ENCODE data around the gene B4GALNT3. TPM values are rescaled to one million over a fixed set of nuclear protein-coding genes. Genes with fewer than 3 reads are reported as not detected.

The B4GALNT3 gene
- total RNA-seq, 3 donors from 2014 or later (not counting 1 experiment from before 2014, with no cell fraction given) = 0.93 to 4.2 TPM; not detected in 1

DNA sequence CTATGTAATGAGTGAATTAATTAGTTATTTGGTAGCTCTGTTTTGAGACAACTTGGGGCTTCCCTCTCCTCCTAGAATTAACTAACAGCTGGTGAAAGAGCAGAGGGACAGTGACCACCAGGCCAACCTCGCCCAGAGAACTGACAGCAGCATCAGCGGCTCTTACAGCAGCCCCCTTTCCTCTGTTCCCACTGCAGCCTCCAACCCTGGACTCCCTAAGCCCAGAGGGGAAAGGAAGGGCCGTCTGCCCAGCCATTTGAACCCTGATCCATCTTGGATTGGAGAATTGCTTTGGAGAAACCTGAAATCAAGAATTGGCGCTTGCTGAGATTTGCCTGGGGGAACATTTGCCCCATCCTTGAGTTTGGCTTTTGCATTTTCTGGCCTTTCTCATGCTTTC, 45.5 kb downstream of the B4GALNT3 start:
- Histone ChIP-seq H3K27ac (ENCODE audit: low read length) (no peak overlapping the region), H3K4me3 (ENCODE audit: low read length) (no peak overlapping the region), H3K4me1 (ENCODE audit: control insufficient read depth, insufficient read depth, low read length) (peaks cover 7% of the 10 kb centered on the region), H3K9me3 (ENCODE audit: control insufficient read depth, insufficient read depth, low read length) (no peaks in the 10 kb centered on the region), H3K27me3 (ENCODE audit: control insufficient read depth, insufficient read depth, low read length) (no peaks in the 10 kb centered on the region), H3K36me3 (ENCODE audit: control insufficient read depth, insufficient read depth, low read length) (no peaks in the 10 kb centered on the region)
- DNase-seq (no peak), ATAC-seq (no peak)
- Mint-ChIP-seq H3K4me3 (no peak overlapping the region), H3K27ac (no peak overlapping the region), H3K9me3 (no peaks in the 10 kb centered on the region), H3K36me3 (no peaks in the 10 kb centered on the region), H3K27me3 (ENCODE audit: low read depth in 2 of 2) (peaks cover 6 to 8% of the 10 kb centered on the region in 2 donors), H3K4me1 (peaks cover 0 to 12% of the 10 kb centered on the region in 2 donors)
- TF ChIP-seq, protein P1, sequence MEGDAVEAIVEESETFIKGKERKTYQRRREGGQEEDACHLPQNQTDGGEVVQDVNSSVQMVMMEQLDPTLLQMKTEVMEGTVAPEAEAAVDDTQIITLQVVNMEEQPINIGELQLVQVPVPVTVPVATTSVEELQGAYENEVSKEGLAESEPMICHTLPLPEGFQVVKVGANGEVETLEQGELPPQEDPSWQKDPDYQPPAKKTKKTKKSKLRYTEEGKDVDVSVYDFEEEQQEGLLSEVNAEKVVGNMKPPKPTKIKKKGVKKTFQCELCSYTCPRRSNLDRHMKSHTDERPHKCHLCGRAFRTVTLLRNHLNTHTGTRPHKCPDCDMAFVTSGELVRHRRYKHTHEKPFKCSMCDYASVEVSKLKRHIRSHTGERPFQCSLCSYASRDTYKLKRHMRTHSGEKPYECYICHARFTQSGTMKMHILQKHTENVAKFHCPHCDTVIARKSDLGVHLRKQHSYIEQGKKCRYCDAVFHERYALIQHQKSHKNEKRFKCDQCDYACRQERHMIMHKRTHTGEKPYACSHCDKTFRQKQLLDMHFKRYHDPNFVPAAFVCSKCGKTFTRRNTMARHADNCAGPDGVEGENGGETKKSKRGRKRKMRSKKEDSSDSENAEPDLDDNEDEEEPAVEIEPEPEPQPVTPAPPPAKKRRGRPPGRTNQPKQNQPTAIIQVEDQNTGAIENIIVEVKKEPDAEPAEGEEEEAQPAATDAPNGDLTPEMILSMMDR (IDR thresholded peaks at IDR 0.05) = no peak
- 87% methylated on average over 4 of the region's 4 CpGs for WGBS (ENCODE audit: insufficient coverage)
- intact Hi-C loops (cut with micrococcal nuclease) = no loop called here

DNA sequence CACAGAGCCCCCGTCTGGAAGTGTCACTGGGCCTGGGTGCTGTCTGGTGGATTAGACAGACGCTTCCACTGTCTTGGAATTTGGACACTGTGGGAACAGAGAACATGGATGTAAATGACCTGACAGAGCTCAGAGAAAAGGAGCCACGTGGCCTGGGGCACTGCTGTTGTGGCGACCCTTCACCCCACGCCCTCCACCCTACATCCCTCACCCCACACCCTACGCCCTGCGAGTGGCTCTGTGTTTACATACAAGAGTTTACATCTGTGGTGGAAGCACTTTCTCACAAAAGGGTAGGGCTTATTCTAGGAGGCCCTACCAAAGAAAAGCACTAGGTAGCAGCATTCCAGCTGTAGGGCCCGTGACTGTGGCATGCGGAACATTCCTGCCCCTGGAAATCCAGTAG, 47.7 kb downstream of the B4GALNT3 start:
- peaks cover 8 to 16% of the 10 kb centered on the region in 2 donors for H3K27me3 Mint-ChIP-seq (ENCODE audit: low read depth in 2 of 2)
- no peaks in the 10 kb centered on the region for H3K9me3 ChIP-seq (ENCODE audit: control insufficient read depth, insufficient read depth, low read length)
- 80% methylated on average over 9 of the region's 9 CpGs for WGBS (ENCODE audit: insufficient coverage)
- H3K4me3 ChIP-seq (ENCODE audit: low read length) = no peak overlapping the region
- peaks cover 0 to 12% of the 10 kb centered on the region in 2 donors for H3K4me1 Mint-ChIP-seq
- H3K27me3 ChIP-seq (ENCODE audit: control insufficient read depth, insufficient read depth, low read length) = no peaks in the 10 kb centered on the region
- TF ChIP-seq, protein P1 (IDR thresholded peaks at IDR 0.05) = no peak
- no peak overlapping the region for H3K27ac Mint-ChIP-seq
- ATAC-seq (no peak), DNase-seq (no peak)
- no peaks in the 10 kb centered on the region for H3K36me3 Mint-ChIP-seq
- H3K27ac ChIP-seq (ENCODE audit: low read length) = no peak overlapping the region
- intact Hi-C loops (cut with micrococcal nuclease) = no loop called here
- H3K9me3 Mint-ChIP-seq = no peaks in the 10 kb centered on the region
- H3K4me3 Mint-ChIP-seq = no peak overlapping the region
- peaks cover 7% of the 10 kb centered on the region for H3K4me1 ChIP-seq (ENCODE audit: control insufficient read depth, insufficient read depth, low read length)
- H3K36me3 ChIP-seq (ENCODE audit: control insufficient read depth, insufficient read depth, low read length) = no peaks in the 10 kb centered on the region

DNA sequence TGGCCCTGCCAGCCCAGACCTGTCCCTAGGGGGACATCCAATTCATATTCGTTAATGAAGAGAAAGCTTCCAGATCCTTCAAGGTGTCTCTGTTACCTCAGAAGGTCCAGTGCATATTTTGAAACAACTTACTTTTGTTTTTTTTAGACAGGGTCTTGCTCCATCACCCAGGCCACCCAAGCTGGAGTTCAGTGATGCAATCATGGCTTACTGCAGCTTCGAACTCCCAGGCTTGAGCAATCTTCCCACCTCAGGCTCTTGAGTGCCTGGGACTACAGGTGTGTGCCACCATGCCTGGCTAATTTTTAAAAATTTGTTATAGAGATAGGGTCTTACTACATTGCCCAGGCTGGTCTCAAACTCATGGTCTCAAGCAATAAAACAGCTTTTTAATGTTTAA, 48.4 kb downstream of the B4GALNT3 start:
- Mint-ChIP-seq H3K4me3 (no peak overlapping the region), H3K27ac (no peak overlapping the region), H3K36me3 (no peaks in the 10 kb centered on the region), H3K9me3 (no peaks in the 10 kb centered on the region), H3K4me1 (peaks cover 0 to 9% of the 10 kb centered on the region in 2 donors), H3K27me3 (ENCODE audit: low read depth in 2 of 2) (peaks cover 8 to 22% of the 10 kb centered on the region in 2 donors)
- Histone ChIP-seq H3K4me1 (ENCODE audit: control insufficient read depth, insufficient read depth, low read length) (peaks cover 7% of the 10 kb centered on the region), H3K36me3 (ENCODE audit: control insufficient read depth, insufficient read depth, low read length) (no peaks in the 10 kb centered on the region), H3K9me3 (ENCODE audit: control insufficient read depth, insufficient read depth, low read length) (no peaks in the 10 kb centered on the region), H3K4me3 (ENCODE audit: low read length) (no peak overlapping the region), H3K27ac (ENCODE audit: low read length) (no peak overlapping the region), H3K27me3 (ENCODE audit: control insufficient read depth, insufficient read depth, low read length) (no peaks in the 10 kb centered on the region)
- WGBS (ENCODE audit: insufficient coverage) = 68% methylated on average over 2 of the region's 2 CpGs
- intact Hi-C loops (cut with micrococcal nuclease) = no loop called here
- DNase-seq (no peak), ATAC-seq (no peak)
- TF ChIP-seq, protein P1 (IDR thresholded peaks at IDR 0.05) = no peak

DNA sequence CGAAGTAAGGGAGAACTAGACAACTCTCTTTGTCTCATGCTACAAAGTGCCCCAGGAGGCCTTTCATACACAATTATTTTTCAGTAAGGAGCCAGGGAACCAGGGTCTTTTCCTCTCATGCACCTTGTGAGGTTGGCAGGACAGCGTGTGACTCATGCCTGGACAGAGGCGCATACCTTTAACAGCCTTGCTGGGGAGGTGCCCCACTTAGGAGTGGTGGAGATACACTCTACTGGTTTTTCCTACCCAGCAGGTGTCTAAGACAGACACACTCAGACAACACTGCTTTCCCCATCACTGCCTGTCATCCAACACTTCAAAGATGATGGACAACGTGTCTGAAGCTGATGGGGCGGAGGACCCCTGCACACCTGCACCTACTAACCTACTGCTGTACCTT, 49.1 kb downstream of the B4GALNT3 start:
- Histone ChIP-seq H3K4me1 (ENCODE audit: control insufficient read depth, insufficient read depth, low read length) (peaks cover under 1% of the 10 kb centered on the region), H3K4me3 (ENCODE audit: low read length) (no peak overlapping the region), H3K9me3 (ENCODE audit: control insufficient read depth, insufficient read depth, low read length) (no peaks in the 10 kb centered on the region), H3K27me3 (ENCODE audit: control insufficient read depth, insufficient read depth, low read length) (no peaks in the 10 kb centered on the region), H3K27ac (ENCODE audit: low read length) (no peak overlapping the region), H3K36me3 (ENCODE audit: control insufficient read depth, insufficient read depth, low read length) (no peaks in the 10 kb centered on the region)
- WGBS (ENCODE audit: insufficient coverage) = 87% methylated on average over 5 of the region's 5 CpGs
- no peaks in the 10 kb centered on the region for H3K9me3 Mint-ChIP-seq
- no peak overlapping the region for H3K27ac Mint-ChIP-seq
- intact Hi-C loops (cut with micrococcal nuclease) = no loop called here
- H3K4me3 Mint-ChIP-seq = no peak overlapping the region
- ATAC-seq (no peak), DNase-seq (no peak)
- peaks cover 0 to 6% of the 10 kb centered on the region in 2 donors for H3K4me1 Mint-ChIP-seq
- H3K27me3 Mint-ChIP-seq (ENCODE audit: low read depth in 2 of 2) = peaks cover 8 to 20% of the 10 kb centered on the region in 2 donors
- TF ChIP-seq, protein P1 (IDR thresholded peaks at IDR 0.05) = no peak
- no peaks in the 10 kb centered on the region for H3K36me3 Mint-ChIP-seq

Data from natural killer cell (primary cell).